Measurements from ENCODE around the gene KLRG1. TPM values are rescaled to one million over a fixed set of nuclear protein-coding genes. Genes with fewer than 3 reads are reported as not detected.

Gene KLRG1
- total RNA-seq, 1 experiment from 2014 or later: 5.8 TPM

DNA sequence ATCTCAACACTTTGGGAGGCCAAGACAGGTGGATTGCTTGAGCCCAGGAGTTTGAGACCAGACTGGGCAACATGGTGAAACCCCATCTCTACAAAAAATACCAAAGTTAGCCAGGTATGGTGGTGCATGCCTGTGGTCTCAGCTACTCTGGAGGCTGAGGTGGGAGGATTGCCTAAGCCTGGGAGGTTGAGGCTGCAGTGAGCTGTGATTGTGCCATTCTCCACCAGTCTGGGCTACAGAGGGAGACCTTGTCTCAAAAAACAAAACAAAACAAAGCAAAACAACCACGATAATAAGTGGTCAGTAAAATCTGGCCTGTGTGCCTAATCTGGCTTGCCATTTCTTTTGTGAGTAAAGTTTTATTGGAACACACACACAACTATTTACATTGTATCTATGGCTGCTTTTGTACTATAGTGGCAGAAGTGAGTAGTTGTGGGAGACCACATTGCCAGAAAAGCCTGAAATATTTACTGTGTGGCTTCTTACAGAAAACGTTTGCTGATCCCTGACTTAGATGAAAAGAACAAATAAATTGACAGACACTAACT, 19.4 kb upstream of the KLRG1 start:
- in situ Hi-C loops (cut with HindIII; ENCODE audit: low pct_unique_long_range_greater_than_20kb, low sequenced_read_pairs): no loop called here
- peak; percentile 9 for DNase-seq (ENCODE audit: low read depth, low spot score)

DNA sequence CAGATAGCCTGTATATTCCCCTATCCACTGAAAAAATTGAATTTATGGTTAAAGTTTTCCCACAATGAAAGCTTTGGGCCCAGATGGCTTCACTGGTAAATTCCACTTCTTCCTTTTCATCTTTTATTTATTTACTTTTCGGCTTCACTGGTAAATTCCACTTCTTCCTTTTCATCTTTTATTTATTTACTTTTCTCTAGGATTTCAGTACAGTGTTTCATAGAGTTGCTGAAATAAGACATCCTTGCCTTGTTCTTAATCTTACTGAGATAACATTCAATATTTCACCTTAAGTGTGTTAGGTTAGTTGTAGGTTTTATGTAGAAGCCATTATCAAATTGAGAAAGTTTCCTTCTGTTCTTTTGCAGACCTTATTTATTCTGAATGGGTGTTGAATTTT, 18.9 kb upstream of the KLRG1 start:
- no peak for DNase-seq (ENCODE audit: low read depth, low spot score)
- in situ Hi-C loops (cut with HindIII; ENCODE audit: low pct_unique_long_range_greater_than_20kb, low sequenced_read_pairs): no loop called here

DNA sequence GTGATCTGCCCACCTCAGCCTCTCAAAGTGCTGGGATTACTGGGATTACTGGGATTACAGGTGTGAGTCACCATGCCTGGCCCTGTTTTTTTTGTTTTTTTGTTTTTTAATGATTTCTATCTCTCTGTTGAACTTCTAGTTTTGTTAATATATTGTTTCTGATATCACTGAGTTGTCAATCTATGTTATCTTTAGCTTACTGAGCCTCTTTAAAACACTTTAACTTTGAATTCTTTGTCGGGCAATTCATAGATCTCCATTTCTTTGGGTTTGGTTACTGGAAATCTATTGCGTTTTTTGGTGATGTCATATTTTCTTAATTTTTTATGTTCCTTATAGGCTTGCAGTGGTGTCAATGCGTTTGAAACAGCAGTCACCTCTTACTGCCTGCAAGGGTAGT, 9.2 kb upstream of the KLRG1 start:
- in situ Hi-C loops (cut with HindIII; ENCODE audit: low pct_unique_long_range_greater_than_20kb, low sequenced_read_pairs): no loop called here
- DNase-seq (ENCODE audit: low read depth, low spot score): no peak

- in situ Hi-C loops (cut with HindIII; ENCODE audit: low pct_unique_long_range_greater_than_20kb, low sequenced_read_pairs): no loop called here
- no peak for DNase-seq (ENCODE audit: low read depth, low spot score)
Measured at GRCh38 chr12:8985213-8985754, 4.1 kb upstream of the KLRG1 start.

DNA sequence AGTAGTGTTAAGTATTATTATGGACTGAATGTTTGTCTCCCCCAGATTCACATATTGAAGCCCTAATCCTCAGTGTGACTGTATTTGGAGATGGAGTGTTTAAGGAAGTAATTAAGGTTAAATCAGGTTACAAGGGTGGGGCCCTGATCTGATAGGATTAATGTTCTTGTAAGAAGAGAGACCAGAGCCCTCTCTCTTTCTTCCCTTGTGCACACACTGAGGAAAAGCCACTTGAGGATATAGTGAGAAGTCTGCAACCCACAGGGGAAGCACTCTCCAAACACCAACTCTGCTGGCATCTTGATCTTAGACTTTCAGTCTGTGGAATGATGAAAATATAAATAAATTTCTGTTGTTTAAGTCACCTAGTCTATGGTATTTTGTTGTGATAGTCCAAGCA, 2.2 kb upstream of the KLRG1 start:
- in situ Hi-C loops (cut with HindIII; ENCODE audit: low pct_unique_long_range_greater_than_20kb, low sequenced_read_pairs): no loop called here
- DNase-seq (ENCODE audit: low read depth, low spot score): no peak

DNA sequence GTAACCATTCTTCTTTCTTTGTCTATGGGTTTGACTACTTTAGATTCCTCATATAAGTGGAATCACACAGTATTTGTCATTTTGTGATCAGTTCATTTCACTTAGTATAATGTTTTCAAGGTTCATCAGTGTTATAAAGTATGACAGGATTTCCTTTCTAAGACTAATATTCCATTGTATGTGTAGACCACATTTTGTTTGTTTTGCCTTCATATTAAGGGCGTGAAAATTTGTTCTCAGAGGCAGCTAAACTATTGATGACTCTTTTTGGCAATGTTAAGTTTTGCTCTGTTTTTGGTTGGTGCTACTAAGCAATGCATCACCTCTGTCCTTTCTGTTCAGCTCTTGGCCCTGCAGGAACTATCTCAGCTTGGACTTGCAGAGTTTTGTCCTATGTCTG, 1.7 kb upstream of the KLRG1 start:
- no peak for DNase-seq (ENCODE audit: low read depth, low spot score)
- in situ Hi-C loops (cut with HindIII; ENCODE audit: low pct_unique_long_range_greater_than_20kb, low sequenced_read_pairs): no loop called here

GRCh38 chr12:8991371-8992345, 2.3 kb downstream of the KLRG1 start:
- no peak for DNase-seq (ENCODE audit: low read depth, low spot score)
- in situ Hi-C loops (cut with HindIII; ENCODE audit: low pct_unique_long_range_greater_than_20kb, low sequenced_read_pairs): no loop called here

DNA sequence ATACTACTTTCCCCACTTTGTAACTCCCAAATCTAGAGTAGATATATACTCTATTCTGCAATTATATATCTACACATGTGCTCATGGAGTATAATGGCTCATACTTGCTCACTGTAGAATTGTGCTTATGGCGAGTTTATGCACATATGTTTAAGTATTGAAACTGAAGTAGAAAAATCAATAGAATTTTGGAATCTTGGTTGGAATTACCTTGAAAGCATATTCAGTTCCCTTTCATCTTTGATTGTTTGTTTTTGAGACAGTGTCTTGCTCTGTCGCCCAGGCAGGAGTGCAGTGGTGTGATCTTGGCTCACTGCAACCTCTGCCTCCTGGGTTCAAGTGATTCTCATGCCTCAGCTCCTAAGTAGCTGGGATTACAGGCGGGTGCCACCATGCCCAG, 4.5 kb downstream of the KLRG1 start:
- DNase-seq (ENCODE audit: low read depth, low spot score): no peak
- in situ Hi-C loops (cut with HindIII; ENCODE audit: low pct_unique_long_range_greater_than_20kb, low sequenced_read_pairs): no loop called here

DNA sequence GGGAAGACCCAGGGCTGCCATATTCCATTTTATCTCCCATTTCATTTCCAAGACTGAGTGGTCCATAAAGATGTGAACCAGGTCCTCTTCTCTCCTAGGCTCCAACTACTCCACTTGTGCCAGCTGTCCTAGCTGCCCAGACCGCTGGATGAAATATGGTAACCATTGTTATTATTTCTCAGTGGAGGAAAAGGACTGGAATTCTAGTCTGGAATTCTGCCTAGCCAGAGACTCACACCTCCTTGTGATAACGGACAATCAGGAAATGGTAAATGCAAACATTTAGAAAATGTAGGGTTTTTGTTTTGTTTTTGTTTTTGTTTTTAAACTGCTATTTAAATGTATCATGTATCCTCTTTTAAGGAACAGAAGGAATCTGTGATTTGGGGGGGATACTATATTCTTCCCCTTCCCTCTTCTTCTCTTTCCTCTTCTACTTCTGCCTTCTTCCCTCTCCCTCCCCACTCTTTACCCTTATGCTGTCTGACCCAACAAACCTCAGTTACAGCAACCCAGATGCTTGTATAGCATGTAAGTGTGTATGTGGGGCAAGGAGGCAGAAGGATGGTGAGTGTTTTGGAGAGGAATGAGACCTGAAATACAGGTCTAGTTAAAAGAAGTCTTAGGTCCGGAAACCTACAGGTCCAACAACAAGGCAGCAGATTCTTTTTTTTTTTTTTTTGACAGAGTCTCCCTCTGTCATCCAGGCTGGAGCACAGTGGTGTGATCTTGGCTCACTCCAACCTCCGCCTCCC, 5.9 kb downstream of the KLRG1 start:
- DNase-seq (ENCODE audit: low read depth, low spot score): no peak
- in situ Hi-C loops (cut with HindIII; ENCODE audit: low pct_unique_long_range_greater_than_20kb, low sequenced_read_pairs): no loop called here

GRCh38 chr12:8996682-8997405, 7.5 kb downstream of the KLRG1 start:
- DNase-seq (ENCODE audit: low read depth, low spot score): no peak
- in situ Hi-C loops (cut with HindIII; ENCODE audit: low pct_unique_long_range_greater_than_20kb, low sequenced_read_pairs): no loop called here

GRCh38 chr12:9001233-9001632, 11.9 kb downstream of the KLRG1 start:
- DNase-seq (ENCODE audit: low read depth, low spot score): no peak
- in situ Hi-C loops (cut with HindIII; ENCODE audit: low pct_unique_long_range_greater_than_20kb, low sequenced_read_pairs): no loop called here

- DNase-seq (ENCODE audit: low read depth, low spot score): no peak
- in situ Hi-C loops (cut with HindIII; ENCODE audit: low pct_unique_long_range_greater_than_20kb, low sequenced_read_pairs): no loop called here
Measured at GRCh38 chr12:9002335-9002734, 13.0 kb downstream of the KLRG1 start.

DNA sequence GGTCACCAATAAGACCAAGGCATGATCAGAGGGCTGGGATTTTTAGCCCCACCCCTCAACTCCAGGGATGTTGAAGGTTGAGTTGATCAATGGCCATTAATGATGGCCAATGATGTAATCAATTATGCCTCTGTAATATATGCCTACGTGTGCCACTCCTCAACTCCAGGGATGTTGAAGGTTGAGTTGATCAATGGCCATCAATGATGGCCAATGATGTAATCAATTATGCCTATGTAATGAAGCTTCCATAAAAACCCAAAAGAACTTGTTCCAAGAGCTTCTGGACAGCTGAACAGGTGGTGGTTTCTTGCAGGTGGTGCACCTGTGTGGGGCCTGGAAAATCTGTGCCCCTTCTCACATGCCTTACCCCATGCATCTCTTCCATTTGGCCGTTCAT, 33.2 kb downstream of the KLRG1 start:
- no peak for DNase-seq (ENCODE audit: low read depth, low spot score)
- in situ Hi-C loops (cut with HindIII; ENCODE audit: low pct_unique_long_range_greater_than_20kb, low sequenced_read_pairs): no loop called here

DNA sequence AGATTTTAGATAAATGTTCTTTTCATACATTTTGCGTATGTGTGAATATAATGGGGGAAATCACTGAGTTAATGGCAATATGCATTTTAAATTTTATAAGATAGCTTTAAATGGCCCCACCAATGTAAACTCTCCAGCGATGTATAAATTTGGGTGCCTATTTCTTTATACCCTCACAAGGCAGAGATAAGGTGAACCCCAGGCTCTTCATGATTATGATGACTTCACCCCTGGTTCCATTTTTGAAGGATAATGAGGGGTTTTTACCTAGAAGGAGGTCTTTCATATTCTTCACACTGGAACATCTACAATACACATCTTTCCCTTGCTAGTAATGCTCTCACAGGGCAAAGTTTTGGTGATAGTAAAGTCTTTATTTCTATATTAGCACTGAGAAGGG, 35.2 kb downstream of the KLRG1 start:
- in situ Hi-C loops (cut with HindIII; ENCODE audit: low pct_unique_long_range_greater_than_20kb, low sequenced_read_pairs): no loop called here
- no peak for DNase-seq (ENCODE audit: low read depth, low spot score)

- no peak for DNase-seq (ENCODE audit: low read depth, low spot score)
- in situ Hi-C loops (cut with HindIII; ENCODE audit: low pct_unique_long_range_greater_than_20kb, low sequenced_read_pairs): no loop called here
Measured at GRCh38 chr12:9027161-9028059, 38.1 kb downstream of the KLRG1 start.

- in situ Hi-C loops (cut with HindIII; ENCODE audit: low pct_unique_long_range_greater_than_20kb, low sequenced_read_pairs): no loop called here
- no peak for DNase-seq (ENCODE audit: low read depth, low spot score)
Measured at GRCh38 chr12:9030776-9031175, 41.4 kb downstream of the KLRG1 start.
